ENCODE measurements around the gene LTC4S.
A peak's percentile ranks its signal among the peaks of the same experiment; 100 is the strongest.
"Not testable (repeated sequence)": the region's sequence is repeated elsewhere in the genome, so short reads cannot be mapped to it uniquely, and the experiment has no call there.

LTC4S gene

DNA sequence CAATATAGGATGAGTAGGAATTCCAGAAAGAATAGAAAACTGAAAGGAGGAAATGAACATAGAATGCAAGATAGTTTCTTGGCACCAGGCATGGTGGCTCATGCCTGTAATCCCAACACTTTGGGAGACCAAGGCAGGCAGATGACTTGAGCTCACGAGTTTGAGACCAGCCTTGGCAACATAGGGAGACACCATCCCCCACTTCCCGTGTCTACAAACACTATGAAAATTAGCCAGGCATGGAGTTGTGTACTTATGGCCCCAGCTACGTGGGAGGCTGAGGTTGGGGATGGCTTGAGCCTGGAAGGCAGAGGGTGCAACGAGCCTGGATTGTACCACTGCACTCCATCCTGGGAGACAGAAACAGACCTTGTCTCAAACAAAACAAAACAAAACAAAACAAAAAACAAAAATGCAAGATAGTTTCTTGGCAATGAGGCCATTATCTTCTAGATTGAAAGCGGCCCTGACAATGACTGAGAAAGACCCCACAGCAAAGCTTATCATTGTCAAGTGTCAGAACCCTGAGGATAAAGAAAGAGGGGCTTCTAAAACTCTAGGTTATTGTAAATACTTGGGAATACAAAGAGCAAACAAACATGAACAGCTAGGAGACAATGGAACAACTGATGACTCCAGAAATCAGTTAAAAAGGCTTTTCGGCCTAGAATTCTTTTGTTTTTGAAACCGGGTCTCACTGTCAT is 36.1 kb downstream of the LTC4S start:
- H3K27ac ChIP-seq (ENCODE audit: low read depth, low read length): no peak overlapping the region
- no peaks in the 10 kb centered on the region for H3K27me3 ChIP-seq (ENCODE audit: control insufficient read depth, insufficient read depth, low read length)
- H3K4me3 ChIP-seq (ENCODE audit: low read length): no peak overlapping the region
- no peaks in the 10 kb centered on the region for H3K4me1 ChIP-seq (ENCODE audit: control insufficient read depth, insufficient read depth, low read length)
- H3K9ac ChIP-seq (ENCODE audit: low read length): no peak overlapping the region
- H3K36me3 ChIP-seq (ENCODE audit: control insufficient read depth, insufficient read depth, low read length): peaks cover 54% of the 10 kb centered on the region

DNA sequence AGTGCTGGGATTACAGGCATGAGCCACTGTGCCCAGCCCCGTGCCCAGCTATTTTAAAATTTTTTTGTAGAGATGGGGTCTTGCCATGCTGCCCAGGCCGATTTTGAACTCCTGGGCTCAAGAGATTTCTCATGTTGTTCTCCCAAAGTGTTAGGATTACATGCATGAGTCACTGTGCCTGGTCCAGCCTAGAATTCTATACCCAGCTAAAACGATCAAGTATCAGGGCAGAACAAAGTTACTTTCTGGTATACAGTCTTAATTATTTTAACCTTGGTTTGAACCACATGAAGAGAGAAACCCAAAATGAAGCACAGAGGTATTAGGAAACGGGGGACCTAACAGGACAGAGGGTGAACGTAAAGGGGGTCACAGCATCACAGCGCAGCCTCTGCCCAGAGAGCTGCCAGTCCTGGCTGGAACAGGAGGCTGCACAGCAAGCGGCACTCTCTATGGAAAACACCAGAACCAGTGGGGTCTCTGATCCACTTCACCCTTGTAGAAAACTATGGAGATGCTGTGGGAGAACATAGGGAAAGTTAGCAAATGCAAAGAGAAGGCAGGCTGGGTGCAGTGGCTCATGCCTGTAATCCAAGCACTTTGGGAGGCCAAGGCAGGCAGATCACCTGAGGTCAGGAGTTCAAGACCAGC is 37.2 kb downstream of the LTC4S start:
- Histone ChIP-seq H3K9ac (ENCODE audit: low read length) (no peak overlapping the region), H3K4me3 (ENCODE audit: low read length) (no peak overlapping the region), H3K27ac (ENCODE audit: low read depth, low read length) (no peak overlapping the region), H3K27me3 (ENCODE audit: control insufficient read depth, insufficient read depth, low read length) (no peaks in the 10 kb centered on the region), H3K4me1 (ENCODE audit: control insufficient read depth, insufficient read depth, low read length) (no peaks in the 10 kb centered on the region), H3K36me3 (ENCODE audit: control insufficient read depth, insufficient read depth, low read length) (peaks cover 44% of the 10 kb centered on the region)

GRCh38 chr5:179832039-179832745 is 38.4 kb downstream of the LTC4S start:
- H3K4me1 ChIP-seq (ENCODE audit: control insufficient read depth, insufficient read depth, low read length): no peaks in the 10 kb centered on the region
- no peak overlapping the region for H3K27ac ChIP-seq (ENCODE audit: low read depth, low read length)
- no peaks in the 10 kb centered on the region for H3K27me3 ChIP-seq (ENCODE audit: control insufficient read depth, insufficient read depth, low read length)
- no peak overlapping the region for H3K4me3 ChIP-seq (ENCODE audit: low read length)
- H3K9ac ChIP-seq (ENCODE audit: low read length): no peak overlapping the region
- peaks cover 54% of the 10 kb centered on the region for H3K36me3 ChIP-seq (ENCODE audit: control insufficient read depth, insufficient read depth, low read length)

DNA sequence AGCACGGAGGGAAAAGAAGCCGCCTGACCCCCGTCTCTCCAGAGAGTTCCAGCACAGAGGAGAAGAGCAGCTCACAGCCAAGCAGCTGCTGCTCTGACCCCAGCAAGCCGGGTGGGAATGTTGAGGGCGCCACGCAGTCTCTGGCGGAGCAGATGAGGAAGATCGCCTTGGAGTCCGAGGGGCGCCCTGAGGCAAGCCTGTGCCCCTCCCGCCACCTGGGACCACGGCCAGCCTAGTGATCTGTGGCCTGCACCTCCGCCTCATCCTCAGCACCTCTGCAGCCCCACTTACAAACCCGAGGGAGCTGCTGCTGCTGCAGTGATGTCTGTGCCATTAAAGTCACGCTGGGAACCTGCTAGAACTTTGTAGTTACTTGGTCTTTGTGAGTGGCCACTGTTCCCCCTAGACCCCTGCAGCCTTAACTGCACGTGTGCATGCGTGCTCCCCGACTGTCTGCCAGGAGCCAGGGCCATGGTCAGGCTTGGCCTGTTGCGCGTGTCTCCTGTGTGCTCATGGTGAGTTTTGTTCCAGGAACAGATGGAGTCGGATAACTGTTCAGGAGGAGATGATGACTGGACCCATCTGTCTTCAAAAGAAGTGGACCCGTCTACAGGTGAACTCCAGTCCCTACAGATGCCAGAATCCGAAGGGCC is 39.4 kb downstream of the LTC4S start:
- no peak overlapping the region for H3K9ac ChIP-seq (ENCODE audit: low read length)
- no peaks in the 10 kb centered on the region for H3K4me1 ChIP-seq (ENCODE audit: control insufficient read depth, insufficient read depth, low read length)
- H3K27me3 ChIP-seq (ENCODE audit: control insufficient read depth, insufficient read depth, low read length): no peaks in the 10 kb centered on the region
- H3K27ac ChIP-seq (ENCODE audit: low read depth, low read length): no peak overlapping the region
- H3K36me3 ChIP-seq (ENCODE audit: control insufficient read depth, insufficient read depth, low read length): peaks cover 58% of the 10 kb centered on the region
- no peak overlapping the region for H3K4me3 ChIP-seq (ENCODE audit: low read length)

DNA sequence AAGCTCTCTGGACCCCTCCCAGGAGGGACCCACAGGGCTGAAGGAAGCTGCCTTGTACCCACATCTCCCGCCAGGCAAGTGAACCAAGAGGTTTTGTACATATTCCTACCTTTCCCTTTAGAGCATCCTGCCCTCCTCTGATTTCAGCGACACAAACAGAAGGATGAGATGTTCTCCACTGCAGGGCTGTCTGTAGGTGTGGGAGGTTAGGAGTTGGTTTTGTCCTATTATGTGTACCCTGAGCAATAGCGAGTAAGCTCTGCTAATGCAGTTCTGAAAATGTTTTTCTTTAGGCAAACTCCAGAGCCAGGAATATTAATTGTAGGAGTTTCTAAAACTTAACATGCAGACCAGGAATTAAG is 39.9 kb downstream of the LTC4S start:
- Histone ChIP-seq H3K4me3 (ENCODE audit: low read length) (no peak overlapping the region), H3K27ac (ENCODE audit: low read depth, low read length) (no peak overlapping the region), H3K4me1 (ENCODE audit: control insufficient read depth, insufficient read depth, low read length) (no peaks in the 10 kb centered on the region), H3K9ac (ENCODE audit: low read length) (no peak overlapping the region), H3K27me3 (ENCODE audit: control insufficient read depth, insufficient read depth, low read length) (no peaks in the 10 kb centered on the region), H3K36me3 (ENCODE audit: control insufficient read depth, insufficient read depth, low read length) (peaks cover 61% of the 10 kb centered on the region)

DNA sequence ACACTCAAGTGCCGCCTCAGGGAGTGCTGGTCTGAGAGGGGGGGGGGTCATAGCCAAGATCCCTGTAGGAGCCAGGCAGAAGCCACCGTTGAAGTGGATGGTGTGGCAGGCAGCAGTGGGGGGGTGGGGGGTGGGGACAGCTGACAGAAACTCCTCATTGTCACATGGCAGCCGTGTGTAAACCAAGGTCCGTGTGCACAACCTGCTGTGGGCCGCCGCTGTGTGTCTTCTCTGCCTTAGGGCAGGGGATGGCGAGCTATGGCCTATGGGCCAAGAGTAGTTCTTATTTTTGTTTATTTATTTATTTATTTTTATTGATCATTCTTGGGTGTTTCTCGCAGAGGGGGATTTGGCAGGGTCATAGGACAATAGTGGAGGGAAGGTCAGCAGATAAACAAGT is 40.3 kb downstream of the LTC4S start:
- peaks cover 57% of the 10 kb centered on the region for H3K36me3 ChIP-seq (ENCODE audit: control insufficient read depth, insufficient read depth, low read length)
- H3K27me3 ChIP-seq (ENCODE audit: control insufficient read depth, insufficient read depth, low read length): no peaks in the 10 kb centered on the region
- H3K4me1 ChIP-seq (ENCODE audit: control insufficient read depth, insufficient read depth, low read length): no peaks in the 10 kb centered on the region
- no peak overlapping the region for H3K9ac ChIP-seq (ENCODE audit: low read length)
- H3K27ac ChIP-seq (ENCODE audit: low read depth, low read length): no peak overlapping the region
- no peak overlapping the region for H3K4me3 ChIP-seq (ENCODE audit: low read length)

- H3K27me3 ChIP-seq (ENCODE audit: control insufficient read depth, insufficient read depth, low read length); H3K27ac ChIP-seq (ENCODE audit: low read depth, low read length); H3K9ac ChIP-seq (ENCODE audit: low read length); H3K4me3 ChIP-seq (ENCODE audit: low read length); H3K4me1 ChIP-seq (ENCODE audit: control insufficient read depth, insufficient read depth, low read length): not testable (repeated sequence)
- peaks cover 52% of the 10 kb centered on the region for H3K36me3 ChIP-seq (ENCODE audit: control insufficient read depth, insufficient read depth, low read length)
These were observed 41.1 kb downstream of the LTC4S start for GRCh38 chr5:179834871-179835270.

GRCh38 chr5:179836225-179837019 is 42.6 kb downstream of the LTC4S start:
- no peak overlapping the region for H3K4me3 ChIP-seq (ENCODE audit: low read length)
- H3K27me3 ChIP-seq (ENCODE audit: control insufficient read depth, insufficient read depth, low read length): no peaks in the 10 kb centered on the region
- H3K36me3 ChIP-seq (ENCODE audit: control insufficient read depth, insufficient read depth, low read length): peaks cover 46% of the 10 kb centered on the region
- H3K4me1 ChIP-seq (ENCODE audit: control insufficient read depth, insufficient read depth, low read length): no peaks in the 10 kb centered on the region
- H3K9ac ChIP-seq (ENCODE audit: low read length): no peak overlapping the region
- peak overlapping the region; percentile 43 for H3K27ac ChIP-seq (ENCODE audit: low read depth, low read length)

- no peak overlapping the region for H3K27ac ChIP-seq (ENCODE audit: low read depth, low read length)
These were observed 43.6 kb downstream of the LTC4S start for GRCh38 chr5:179837076-179838011.

GRCh38 chr5:179839328-179840256 is 45.8 kb downstream of the LTC4S start:
- H3K4me1 ChIP-seq (ENCODE audit: control insufficient read depth, insufficient read depth, low read length): no peaks in the 10 kb centered on the region
- no peak overlapping the region for H3K9ac ChIP-seq (ENCODE audit: low read length)
- H3K4me3 ChIP-seq (ENCODE audit: low read length): no peak overlapping the region
- H3K27me3 ChIP-seq (ENCODE audit: control insufficient read depth, insufficient read depth, low read length): no peaks in the 10 kb centered on the region
- no peak overlapping the region for H3K27ac ChIP-seq (ENCODE audit: low read depth, low read length)
- H3K36me3 ChIP-seq (ENCODE audit: control insufficient read depth, insufficient read depth, low read length): peaks cover 30% of the 10 kb centered on the region

More at GRCh38 chr5:179837076-179838011, 43.6 kb downstream of the LTC4S start:
- Histone ChIP-seq H3K36me3 (ENCODE audit: control insufficient read depth, insufficient read depth, low read length) (peaks cover 43% of the 10 kb centered on the region), H3K4me3 (ENCODE audit: low read length) (no peak overlapping the region), H3K27me3 (ENCODE audit: control insufficient read depth, insufficient read depth, low read length) (no peaks in the 10 kb centered on the region), H3K4me1 (ENCODE audit: control insufficient read depth, insufficient read depth, low read length) (no peaks in the 10 kb centered on the region), H3K9ac (ENCODE audit: low read length) (no peak overlapping the region)
